Esophagus (tissue), 2 donors: ENCODE results near the gene PPIH. TPM values are rescaled to one million over a fixed set of nuclear protein-coding genes. Genes with fewer than 3 reads are reported as not detected.
A peak's percentile ranks its signal among the peaks of the same experiment; 100 is the strongest.
"Not testable (repeated sequence)": the region's sequence is repeated elsewhere in the genome, so short reads cannot be mapped to it uniquely, and the experiment has no call there.

Experiments
- H3K27ac ChIP-seq, 2 donors: one replicate each; pipeline ENCODE4 v1.5.1; 2013; ENCODE audit warnings: low read depth in 2 of 2, mild to moderate bottlenecking in 2 of 2, inconsistent platforms in 1 of 2, low read length in 1 of 2, moderate library complexity in 1 of 2
- H3K27me3 ChIP-seq, 2 donors: one replicate each; pipeline ENCODE4 v1.6.1; 2013; ENCODE audit warnings: low read length in 2 of 2, control low read depth in 1 of 2, mild to moderate bottlenecking in 1 of 2; ENCODE audit not compliant: insufficient read depth in 2 of 2, control insufficient read depth in 1 of 2
- H3K36me3 ChIP-seq, 2 donors: one replicate each; pipeline ENCODE4 v1.6.1; 2013; ENCODE audit warnings: low read length in 1 of 2; ENCODE audit not compliant: control insufficient read depth in 2 of 2, insufficient read depth in 2 of 2
- H3K4me1 ChIP-seq, 2 donors: one replicate each; pipeline ENCODE4 v1.6.1; 2013; ENCODE audit warnings: low read length in 1 of 2; ENCODE audit not compliant: control insufficient read depth in 2 of 2, insufficient read depth in 2 of 2
- H3K4me3 ChIP-seq, 2 donors: one replicate each; pipeline ENCODE4 v1.5.1; 2013; ENCODE audit warnings: low read length in 2 of 2, mild to moderate bottlenecking in 2 of 2, low read depth in 1 of 2, moderate library complexity in 1 of 2
- H3K9me3 ChIP-seq, 2 donors: one replicate each; pipeline ENCODE4 v1.6.1; 2013; ENCODE audit warnings: mild to moderate bottlenecking in 2 of 2, low read depth in 1 of 2, low read length in 1 of 2, moderate library complexity in 1 of 2; ENCODE audit not compliant: control insufficient read depth in 2 of 2, insufficient read depth in 1 of 2
- WGBS, 2 donors: extraction: QIAGEN DNeasy Blood & Tissue Kit; methylation state at CpG; one replicate each; pipeline ENCODE4 v1.1.7; 2013; 5-methylcytosine and 5-hydroxymethylcytosine counted together
- polyA plus RNA-seq, 2 donors: library from polyadenylated mRNA; stranded (reverse); fragments of 200-250 nt; gene quantifications; one replicate each; pipeline ENCODE4 v1.2.3, GENCODE V29; 2013
- donor health status: healthy with polysubstance abuse.
- donor health status: Bipolar disorder and iron deficiency.

The PPIH gene
- polyA plus RNA-seq, 2 donors: 44.9 to 48.9 TPM

DNA sequence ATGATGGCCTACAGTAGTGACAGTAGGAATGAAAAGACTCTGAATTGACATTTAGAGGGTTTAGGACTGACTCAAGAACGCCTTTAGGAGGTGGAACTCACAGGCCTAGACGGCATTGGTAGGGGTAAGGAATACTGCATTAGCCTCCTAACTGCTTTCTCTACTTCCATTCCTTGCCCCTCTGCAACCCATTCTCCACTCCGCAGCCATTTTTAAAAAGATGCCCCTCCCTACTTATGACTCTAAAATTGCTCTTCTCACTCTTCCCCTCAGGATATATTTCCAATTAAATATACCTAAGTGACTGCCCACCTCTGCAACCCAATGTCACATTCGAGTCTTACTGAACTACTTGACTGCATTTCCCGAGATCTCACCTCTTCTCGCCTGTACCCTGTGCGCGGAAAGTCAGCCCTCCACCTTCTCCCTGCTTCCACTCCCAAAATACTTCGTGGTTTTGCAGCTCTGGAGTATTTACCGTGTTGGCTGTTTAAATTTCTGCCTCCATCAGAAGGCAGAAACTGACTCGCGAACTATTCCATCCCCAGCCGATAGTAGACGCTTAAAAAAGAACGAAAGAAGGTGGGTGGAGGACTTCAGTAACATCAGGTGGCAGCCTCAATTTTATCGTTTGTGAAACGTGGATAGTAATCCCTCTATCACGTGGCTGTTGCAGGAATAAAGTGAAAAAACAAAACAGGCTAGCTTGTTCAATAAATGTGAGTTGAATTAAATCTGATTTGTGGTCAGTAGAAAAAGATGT lies 22.9 kb downstream of the PPIH start:
- H3K9me3 ChIP-seq: no peaks in the 10 kb centered on the region
- 4 to 5% methylated on average over 18 of the region's 18 CpGs for WGBS, 2 donors
- H3K27ac ChIP-seq: peak overlapping the region; percentile 7 to 88
- H3K4me3 ChIP-seq: peak overlapping the region; percentile 66 to 79
- peaks cover 3 to 5% of the 10 kb centered on the region in 2 donors for H3K4me1 ChIP-seq
- H3K36me3 ChIP-seq: peaks cover 0 to 3% of the 10 kb centered on the region in 2 donors
- no peaks in the 10 kb centered on the region for H3K27me3 ChIP-seq

- 0 to 1% methylated on average over 53 to 54 of the region's 54 CpGs for WGBS, 2 donors
- Histone ChIP-seq H3K4me3 (peak within 1 kb of the TSS; percentile 79 to 86), H3K27ac (peak within 1 kb of the TSS; percentile 88 to 97), H3K4me1 (peaks cover 3 to 5% of the 10 kb centered on the region in 2 donors), H3K36me3 (peaks cover 0 to 3% of the 10 kb centered on the region in 2 donors), H3K9me3 (no peaks in the 10 kb centered on the region), H3K27me3 (no peaks in the 10 kb centered on the region)
Measured at GRCh38 chr1:42681741-42682483, 23.7 kb downstream of the PPIH start, which contains the start of gene YBX1. YBX1 (plus strand) TSS chr1:42682418; CDS start chr1:42682566, 148 bp downstream.

- not testable (repeated sequence) for H3K36me3 ChIP-seq, H3K27me3 ChIP-seq, H3K9me3 ChIP-seq, H3K4me1 ChIP-seq
- Histone ChIP-seq H3K27ac (peak overlapping the region; percentile 88 to 96), H3K4me3 (peak overlapping the region; percentile 79 to 86)
- WGBS, 2 donors: 0 to 1% methylated on average over 12 to 33 of the region's 33 CpGs
Measured at GRCh38 chr1:42682484-42682738, 24.2 kb downstream of the PPIH start.

DNA sequence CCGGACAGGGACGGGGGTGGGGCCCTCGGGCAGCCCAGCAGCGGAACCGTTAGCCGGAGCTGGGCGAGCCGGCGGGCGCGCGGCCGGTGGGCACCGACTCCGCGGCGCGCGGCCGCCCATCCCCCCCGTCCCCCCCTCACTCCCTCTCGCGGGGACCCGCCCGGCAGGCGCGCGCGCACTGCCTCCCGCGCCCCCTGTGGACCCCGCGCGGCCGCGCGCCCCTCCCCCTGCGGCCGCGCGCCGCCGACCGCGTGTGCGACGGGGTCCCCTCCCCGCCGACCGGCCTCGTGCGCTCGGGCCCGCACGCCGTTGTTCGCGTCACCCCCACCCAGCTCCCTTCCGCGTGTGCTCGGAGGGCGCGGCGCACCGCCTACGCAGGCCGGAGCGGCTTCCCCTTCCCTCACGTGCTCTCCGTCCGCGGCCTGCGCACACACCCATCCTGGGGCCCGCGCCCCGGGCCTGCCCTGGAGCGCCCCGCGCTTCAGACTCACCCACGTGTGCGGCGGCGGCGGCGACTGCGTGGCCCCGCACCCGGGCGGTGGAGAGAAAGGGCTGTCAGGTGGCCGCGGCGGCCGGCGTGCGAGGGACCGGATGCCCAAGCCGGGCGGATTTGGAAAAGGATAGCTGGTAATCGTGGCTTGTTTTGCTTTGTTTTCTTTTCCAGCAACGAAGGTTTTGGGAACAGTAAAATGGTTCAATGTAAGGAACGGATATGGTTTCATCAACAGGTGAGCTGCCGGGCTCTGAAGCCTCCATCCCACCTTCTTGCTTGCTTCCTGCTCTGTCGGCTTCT lies 24.7 kb downstream of the PPIH start:
- Histone ChIP-seq H3K4me1 (peaks cover 3 to 5% of the 10 kb centered on the region in 2 donors), H3K4me3 (peak overlapping the region; percentile 79 to 86), H3K36me3 (peaks cover 0 to 3% of the 10 kb centered on the region in 2 donors), H3K9me3 (no peaks in the 10 kb centered on the region), H3K27ac (peak overlapping the region; percentile 88 to 96), H3K27me3 (no peaks in the 10 kb centered on the region)
- 0 to 1% methylated on average over 46 to 103 of the region's 103 CpGs for WGBS, 2 donors

DNA sequence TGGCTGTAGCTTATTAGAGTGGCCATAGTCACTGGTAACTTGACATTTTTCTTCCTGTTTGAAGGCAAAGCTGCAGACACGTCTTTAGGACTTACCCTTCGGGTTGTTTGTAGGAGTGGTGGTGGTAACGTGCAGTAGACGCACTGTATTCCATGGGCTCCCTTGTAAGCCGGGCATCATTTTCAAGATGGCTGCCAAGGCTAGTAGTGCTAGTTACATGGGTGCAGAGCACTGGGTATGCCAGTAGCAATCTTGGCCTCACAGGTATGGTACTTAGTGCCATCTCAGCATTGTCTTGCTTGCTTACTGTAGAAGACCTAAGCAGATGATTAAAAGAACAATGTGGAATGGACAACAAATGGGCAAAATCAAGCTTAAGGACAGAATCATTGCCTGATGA lies 25.9 kb downstream of the PPIH start:
- Histone ChIP-seq H3K4me1 (peaks cover 3 to 5% of the 10 kb centered on the region in 2 donors), H3K36me3 (peaks cover 0 to 3% of the 10 kb centered on the region in 2 donors), H3K27ac (no peak overlapping the region), H3K9me3 (no peaks in the 10 kb centered on the region), H3K27me3 (no peaks in the 10 kb centered on the region), H3K4me3 (peak overlapping the region in 1 of 2 donors; percentile 79)
- 22 to 23% methylated on average over 5 of the region's 5 CpGs for WGBS, 2 donors

- no peak overlapping the region for H3K4me3 ChIP-seq
- H3K27me3 ChIP-seq: no peaks in the 10 kb centered on the region
- H3K27ac ChIP-seq: no peak overlapping the region
- peaks cover 0 to 3% of the 10 kb centered on the region in 2 donors for H3K36me3 ChIP-seq
- H3K4me1 ChIP-seq: peaks cover 3% of the 10 kb centered on the region in 2 donors
- WGBS, 2 donors: 71 to 80% methylated on average over 4 of the region's 4 CpGs
- no peaks in the 10 kb centered on the region for H3K9me3 ChIP-seq
Measured at GRCh38 chr1:42686418-42686817, 28.2 kb downstream of the PPIH start.

DNA sequence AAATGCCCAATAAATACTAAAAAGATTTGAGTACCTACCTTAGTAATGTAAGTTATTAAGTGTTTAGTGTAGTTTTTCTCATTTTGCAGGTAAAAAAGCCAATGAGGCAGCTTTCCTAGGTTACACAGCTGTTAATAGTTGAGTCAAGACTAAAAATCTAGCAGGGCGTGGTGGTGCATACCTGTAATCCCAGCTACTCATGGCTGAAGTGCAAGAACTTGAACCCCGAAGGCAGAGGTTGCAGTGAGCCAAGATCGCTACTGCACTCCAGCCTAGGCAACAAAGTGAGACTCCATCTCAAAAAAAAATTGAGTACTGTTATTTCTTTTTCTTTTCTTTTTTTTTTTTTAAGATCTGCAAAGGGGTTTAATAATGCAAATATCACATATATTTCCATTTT lies 31.7 kb downstream of the PPIH start:
- Histone ChIP-seq H3K36me3 (no peaks in the 10 kb centered on the region), H3K9me3 (no peaks in the 10 kb centered on the region), H3K4me1 (peaks cover 0 to 2% of the 10 kb centered on the region in 2 donors), H3K27ac (no peak overlapping the region), H3K27me3 (no peaks in the 10 kb centered on the region), H3K4me3 (no peak overlapping the region)
- 53 to 62% methylated on average over 3 of the region's 3 CpGs for WGBS, 2 donors

DNA sequence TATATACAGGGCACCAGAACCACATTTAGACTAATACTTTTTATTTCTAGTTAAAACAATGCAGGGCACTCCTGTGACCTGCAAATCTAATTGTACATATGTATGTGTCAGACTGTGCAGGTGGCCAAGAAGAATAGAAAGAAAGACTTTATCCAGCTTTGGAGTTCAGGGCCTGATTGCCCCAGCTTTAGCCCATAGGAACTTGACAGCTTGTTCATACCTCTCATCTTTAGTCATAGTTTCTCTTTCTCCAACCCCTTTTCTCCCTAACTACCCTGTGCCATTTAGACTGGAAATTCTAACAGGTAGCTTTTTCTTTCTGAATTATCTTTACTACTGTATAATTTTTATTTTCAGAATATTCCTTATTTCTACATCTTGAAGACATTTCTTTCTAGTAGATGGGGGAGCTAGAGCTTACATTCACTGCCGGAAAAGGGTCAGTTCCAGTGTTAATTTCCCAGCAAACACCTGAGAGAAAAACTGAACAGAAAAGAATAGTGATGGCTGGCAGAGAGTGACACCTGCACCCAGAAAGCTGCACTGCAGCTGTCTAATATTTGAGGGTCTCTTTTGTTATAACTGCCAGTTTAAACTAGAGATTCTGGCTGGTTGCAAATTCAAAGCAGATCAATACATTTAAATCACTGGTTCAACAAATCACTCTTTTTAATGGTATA lies 32.4 kb downstream of the PPIH start:
- Histone ChIP-seq H3K36me3 (no peaks in the 10 kb centered on the region), H3K27me3 (no peaks in the 10 kb centered on the region), H3K4me1 (peaks cover 0 to 2% of the 10 kb centered on the region in 2 donors), H3K27ac (no peak overlapping the region), H3K4me3 (no peak overlapping the region), H3K9me3 (no peaks in the 10 kb centered on the region)
- 58 to 59% methylated on average over 1 of the region's 1 CpG for WGBS, 2 donors

GRCh38 chr1:42691157-42691498 lies 32.9 kb downstream of the PPIH start:
- Histone ChIP-seq H3K27ac (no peak overlapping the region), H3K4me1 (peaks cover 0 to 2% of the 10 kb centered on the region in 2 donors), H3K9me3 (no peaks in the 10 kb centered on the region), H3K36me3 (peaks cover 0 to 1% of the 10 kb centered on the region in 2 donors), H3K27me3 (no peaks in the 10 kb centered on the region), H3K4me3 (no peak overlapping the region)
- WGBS, 2 donors: 64 to 70% methylated on average over 4 of the region's 4 CpGs
